Stimulated activated CD4-positive, alpha-beta T cell treated with anti-CD3 and anti-CD28 coated beads, Interleukin-1b, Interleukin-23, amount 100 ng/mL, for 1 hour (primary cell): Measurements from ENCODE around the gene SORCS2.

Experiments
- DNase-seq, 2 donors: peaks; one replicate each; pipeline ENCODE4 v3.0.0-alpha.2; 2020; ENCODE audit warnings: low read depth in 2 of 2

SORCS2 gene

DNA sequence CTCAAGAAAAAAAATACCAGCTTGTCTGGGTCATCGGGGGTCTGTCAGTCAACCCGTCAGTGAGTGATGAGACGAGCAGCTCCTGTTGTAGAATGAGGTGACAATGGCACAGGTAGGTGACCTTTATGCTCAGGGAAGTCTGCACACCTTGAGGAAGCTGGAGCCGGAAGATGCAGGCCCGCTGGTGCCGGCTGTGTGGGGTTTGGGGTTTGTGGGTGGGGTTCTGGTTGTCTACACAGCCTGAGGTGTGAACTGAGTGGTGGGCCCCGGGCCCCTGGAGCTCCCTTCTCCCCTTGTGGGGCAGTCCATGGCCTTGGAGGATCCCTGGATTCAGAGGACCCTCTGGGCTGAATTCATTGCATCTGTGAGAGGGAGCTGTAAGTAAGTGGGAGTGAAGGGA lies 75.5 kb downstream of the SORCS2 start:
- DNase-seq = no peak

DNA sequence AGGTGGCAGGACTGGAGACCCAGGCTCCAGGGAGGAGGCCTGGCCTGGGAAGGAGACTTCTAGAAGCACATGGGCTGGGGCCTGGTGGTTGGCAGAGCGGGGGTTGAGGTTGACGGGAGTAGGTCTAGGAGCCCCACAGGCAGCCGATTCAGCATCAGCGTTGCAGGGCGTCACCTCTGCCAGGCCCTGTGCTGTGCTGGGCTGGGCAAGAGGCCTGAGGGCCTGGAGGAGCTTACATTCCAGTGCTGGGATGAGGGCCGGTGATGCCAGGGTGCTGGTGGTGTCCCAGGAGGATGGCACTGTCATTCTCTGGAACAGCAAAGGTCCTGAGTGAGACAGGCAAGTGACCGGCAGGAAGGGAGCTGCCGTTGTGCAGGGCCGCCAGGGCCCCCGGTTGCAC lies 76.6 kb downstream of the SORCS2 start:
- DNase-seq = no peak

DNA sequence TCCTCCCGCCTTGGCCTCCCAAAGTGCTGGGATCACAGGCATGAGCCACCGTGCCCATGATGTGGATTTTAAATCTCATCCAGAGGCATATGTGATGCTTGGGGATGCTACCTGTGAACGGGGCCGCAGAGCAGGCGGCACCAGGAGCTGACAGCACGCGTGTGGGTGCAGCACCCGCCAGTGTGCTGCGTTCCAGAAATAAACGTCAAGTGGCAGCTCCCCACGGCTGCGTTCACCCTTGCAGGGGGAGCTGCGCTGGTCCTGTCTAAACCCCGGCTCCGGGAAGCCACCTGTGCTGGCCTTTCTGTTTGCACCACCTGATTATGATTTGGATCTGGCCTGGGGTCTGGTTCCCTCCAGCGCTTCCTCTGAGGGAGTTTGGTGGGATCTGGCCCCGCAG lies 77.8 kb downstream of the SORCS2 start:
- DNase-seq = no peak

DNA sequence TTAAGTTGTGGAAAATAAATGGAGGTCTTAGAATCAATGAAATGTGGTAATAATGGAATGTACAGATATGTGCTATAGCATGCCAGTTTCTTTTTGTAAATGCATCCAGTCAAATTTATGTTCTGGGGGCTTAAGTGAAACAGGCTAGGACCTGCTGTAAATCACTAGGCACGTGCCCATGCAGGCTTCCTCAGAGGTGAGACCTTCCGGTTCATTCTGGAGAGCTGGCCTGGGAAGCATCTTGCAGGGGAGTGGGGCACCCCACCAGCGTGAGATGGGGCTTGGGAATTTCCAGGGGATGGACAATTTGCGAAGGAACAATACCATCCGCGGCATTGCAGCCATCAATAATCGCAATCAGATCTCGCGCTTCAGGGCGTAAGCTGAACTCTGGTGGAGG lies 80.1 kb downstream of the SORCS2 start:
- no peak for DNase-seq

DNA sequence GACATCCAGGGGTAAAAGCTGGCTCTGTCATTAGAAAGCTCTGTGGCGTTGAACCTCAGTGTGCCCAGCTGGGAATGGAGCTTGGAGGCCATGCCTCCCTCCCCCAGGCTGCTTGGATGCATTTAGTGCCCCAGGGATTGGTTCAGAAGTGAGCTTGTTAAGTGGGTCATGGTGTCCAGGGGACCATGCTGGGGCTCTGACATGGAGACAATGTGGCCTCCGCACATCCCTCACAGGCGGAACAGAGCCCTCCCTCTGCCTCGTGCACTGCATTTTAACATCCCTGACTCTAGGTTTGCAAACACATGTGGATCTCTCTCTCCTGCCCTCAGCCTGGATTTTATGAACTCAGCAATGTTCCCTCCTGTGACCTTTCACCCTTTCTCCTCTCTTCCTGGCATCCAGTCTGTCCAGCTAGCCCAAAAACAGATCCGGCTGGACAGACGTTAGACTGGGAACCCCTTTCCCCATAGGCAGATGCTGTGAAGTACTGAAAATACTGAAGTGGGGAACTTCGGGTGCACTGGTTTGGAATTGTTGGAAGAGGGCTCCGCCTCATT lies 81.5 kb downstream of the SORCS2 start:
- no peak for DNase-seq

DNA sequence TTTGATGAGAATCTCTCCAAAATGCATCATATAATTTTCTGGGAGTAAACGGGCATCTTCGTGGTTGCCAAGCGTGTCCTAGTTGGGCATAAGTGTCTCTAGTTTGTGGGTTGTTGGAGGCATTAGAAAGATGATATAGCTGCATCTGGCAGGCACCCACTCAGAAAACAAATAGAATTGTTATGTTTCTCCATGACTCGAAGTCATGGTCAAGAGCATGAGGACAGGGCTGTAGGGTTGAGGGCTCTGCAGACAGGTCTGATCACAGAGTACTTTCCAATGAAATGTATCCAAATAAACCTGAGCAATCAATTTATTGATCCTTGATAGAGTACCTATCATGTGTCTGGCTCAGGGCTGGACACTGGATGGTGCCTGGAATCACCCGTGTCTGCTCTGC lies 82.7 kb downstream of the SORCS2 start:
- no peak for DNase-seq

DNA sequence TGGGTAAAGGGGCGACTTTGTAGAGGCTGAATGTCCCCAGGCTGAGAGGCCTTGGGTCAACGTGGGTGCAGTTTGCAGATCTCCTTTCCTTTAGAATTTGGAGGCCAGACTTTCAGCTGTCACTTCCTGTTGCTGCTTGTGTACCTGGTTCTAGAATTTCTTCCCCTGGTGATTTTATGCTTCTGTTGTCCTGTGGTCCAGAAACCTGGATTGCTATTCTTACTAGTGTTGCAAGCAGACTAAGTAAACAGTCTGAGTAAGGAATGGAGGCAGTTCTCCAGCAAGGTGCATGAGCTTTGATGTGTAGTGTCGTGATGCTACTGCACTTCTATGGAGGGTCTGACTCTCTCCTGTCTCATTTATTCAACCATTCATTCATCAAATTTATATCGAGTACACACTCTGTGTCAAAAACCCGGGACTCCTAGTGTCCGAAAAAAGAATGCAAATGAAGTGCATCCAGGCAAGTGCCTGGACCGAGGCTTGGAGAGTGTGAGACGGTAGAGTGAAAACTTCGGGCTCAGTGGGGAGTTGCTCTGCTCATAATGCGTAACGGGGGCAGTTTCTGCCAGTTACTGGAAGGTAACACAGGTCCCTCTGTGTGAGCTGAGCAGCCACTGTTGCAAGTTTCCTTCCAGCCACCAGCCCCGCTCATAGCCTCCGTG lies 83.3 kb downstream of the SORCS2 start:
- no peak for DNase-seq

DNA sequence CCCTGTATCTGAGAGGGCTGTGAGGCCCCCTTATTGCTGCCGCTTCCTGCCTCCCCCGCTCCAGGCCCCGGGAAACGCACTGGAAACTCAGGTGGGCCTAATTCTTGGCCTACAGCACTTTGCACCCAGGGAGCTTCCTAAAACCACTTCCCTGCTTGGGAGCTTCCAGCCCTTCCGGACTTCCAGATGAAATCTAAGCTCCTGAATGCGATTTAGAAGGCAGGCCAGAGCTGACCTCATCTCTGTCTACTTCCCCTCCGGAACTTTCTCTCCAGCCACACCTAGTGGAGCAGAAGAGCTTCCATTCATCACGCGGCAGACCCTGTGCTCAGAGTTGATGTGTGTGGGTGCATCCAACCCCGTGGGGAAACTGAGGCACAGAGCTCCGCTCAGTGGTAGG lies 84.2 kb downstream of the SORCS2 start:
- no peak for DNase-seq

DNA sequence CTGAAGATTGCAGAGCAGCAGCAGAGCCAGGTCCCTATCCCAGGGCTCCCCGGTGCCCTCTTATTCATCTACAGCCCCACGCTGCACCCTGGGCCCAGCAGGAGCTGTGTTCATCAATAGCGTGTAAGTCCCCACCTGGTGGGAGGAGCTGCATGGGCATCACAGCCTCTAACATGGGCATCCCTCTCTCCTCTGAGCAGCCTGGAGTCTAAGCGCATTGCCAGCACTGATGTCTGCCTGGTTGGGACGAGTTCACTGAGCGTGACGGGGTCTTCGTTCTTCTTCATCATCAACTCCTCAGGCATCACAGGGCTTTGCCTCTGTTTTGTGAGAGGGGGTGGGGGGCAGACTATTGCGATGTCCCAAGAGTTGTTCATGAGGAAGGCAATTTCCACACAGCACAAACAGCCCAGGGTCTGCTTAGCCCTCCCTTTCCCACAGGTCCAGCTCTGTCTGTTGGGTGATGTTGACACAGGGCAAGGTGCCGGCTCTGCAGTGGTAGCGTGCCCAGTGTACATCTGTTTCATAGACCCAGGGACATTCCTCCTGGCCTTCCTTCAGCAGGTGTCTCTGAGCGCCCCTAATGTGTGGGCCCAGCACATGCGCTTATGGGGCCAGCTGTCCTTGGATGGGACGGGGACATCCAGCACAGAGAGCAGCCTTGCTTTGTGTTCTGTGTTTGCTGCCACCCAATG lies 85.9 kb downstream of the SORCS2 start:
- no peak for DNase-seq

DNA sequence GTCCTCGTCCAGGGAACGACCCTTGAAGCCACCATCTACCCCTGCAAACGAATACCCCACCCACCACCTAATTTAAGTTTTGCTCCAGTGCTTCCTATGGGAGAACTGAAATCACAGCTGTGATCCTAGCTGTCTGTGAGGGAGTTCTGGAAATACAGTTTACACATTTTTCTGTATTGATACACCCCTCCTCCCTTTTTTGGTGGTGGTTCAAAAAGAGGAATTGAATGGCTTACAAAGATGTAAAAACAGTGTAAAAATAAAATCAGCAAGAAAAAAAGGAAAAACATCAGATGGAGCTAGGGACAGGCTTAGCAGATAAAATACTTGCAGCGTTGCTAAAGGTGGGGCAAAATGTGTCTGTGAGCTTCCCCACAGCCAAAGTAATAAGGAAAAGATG lies 86.6 kb downstream of the SORCS2 start:
- DNase-seq = no peak

DNA sequence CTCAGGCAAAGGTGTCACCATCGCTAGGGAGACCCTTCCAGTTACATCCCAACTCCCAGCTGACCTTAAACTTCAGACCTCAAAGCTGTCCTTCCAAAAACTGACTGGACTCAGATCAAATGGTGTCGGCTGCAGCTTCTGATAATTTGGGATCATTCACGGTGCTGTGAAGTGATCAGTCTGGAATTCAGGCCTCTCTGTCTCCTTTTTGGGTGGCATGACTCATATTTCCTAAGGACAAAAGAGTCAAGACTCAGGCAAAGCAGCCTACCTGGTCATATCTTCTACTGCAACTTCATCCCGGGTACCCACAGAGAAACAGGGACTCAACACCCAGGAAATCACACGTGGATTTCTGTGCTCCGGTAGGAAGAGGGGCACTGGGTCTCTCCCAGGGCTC lies 87.6 kb downstream of the SORCS2 start:
- DNase-seq = no peak

DNA sequence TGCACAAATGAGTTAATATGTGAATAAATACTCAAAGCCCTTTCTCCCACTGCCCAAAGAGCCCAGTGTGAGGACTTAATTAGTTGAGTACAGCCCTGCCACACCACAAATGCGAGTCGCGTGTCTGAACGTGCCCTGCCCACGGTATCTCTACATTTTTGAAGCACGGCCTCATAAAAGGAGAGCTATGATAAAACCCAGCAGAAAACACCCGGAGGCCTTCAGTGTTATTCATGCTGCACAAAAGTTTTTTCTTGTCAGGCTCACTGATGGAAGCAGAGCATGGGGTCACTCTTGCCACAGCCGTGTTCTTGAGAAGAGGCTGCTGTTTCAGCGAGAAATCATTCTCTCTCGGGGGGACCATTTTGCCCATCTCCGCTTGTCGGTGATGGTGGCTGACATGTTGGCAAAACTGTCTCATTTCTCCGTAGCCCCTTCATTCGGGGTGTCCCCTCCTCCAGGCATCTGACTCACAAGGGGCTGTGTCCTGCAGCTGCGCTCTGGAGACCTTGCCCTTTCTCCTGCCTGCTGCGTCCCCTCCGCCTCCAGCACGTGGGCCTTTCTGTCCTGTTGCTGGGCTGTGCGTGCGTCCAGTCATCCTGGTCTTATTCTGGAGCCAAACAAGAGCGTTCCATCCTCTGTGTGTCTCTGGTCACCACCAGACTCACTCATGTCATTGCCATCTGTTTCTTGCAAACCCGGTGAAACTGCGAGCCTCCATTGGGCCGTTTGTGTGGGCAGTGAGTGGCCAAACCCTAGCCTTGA lies 88.8 kb downstream of the SORCS2 start:
- DNase-seq = no peak

DNA sequence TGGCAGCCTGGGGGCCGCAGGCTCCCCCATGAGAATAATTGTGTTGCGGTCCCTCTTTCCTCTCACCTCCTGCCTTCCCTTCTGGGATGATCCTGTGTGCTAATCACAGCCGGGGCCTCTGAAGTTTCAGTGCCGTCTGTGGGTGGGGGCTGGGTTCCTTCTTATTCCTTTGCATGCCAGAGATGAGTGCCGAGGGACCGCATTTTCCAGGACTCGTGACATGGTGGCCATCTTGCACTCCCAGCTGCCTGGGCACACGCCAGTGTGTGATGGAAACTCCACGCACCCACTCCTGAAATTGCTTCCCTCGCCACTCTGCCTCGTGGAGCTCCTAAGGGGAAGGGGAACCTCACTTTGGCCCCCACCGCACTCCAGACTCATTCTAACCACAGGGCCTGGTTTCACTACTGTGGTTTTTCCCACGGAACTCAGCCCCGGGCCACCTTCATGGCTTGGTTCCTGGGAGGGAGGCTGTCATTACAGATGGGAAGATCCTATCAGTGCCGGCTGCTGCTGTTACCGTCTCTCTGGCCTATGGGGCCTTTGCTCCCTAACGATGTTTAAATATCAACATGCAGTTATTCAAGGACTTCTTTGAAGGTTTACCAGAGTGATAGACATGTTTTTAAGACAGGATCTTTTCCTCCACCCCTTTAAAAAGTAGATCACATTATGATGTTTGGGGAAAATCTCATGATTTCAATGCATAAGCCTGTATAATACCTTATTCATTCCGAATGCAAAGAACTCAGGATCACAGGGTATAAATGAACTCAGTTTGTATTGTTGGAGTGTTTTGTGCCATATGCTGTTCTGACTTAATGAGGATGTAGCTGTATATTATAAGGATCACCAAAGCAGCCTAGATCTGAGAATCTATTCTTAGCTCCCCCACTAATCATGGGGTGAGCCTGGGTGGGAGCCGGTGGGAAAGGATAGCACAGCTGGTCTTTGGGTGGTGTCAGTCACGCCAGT lies 89.6 kb downstream of the SORCS2 start:
- no peak for DNase-seq

DNA sequence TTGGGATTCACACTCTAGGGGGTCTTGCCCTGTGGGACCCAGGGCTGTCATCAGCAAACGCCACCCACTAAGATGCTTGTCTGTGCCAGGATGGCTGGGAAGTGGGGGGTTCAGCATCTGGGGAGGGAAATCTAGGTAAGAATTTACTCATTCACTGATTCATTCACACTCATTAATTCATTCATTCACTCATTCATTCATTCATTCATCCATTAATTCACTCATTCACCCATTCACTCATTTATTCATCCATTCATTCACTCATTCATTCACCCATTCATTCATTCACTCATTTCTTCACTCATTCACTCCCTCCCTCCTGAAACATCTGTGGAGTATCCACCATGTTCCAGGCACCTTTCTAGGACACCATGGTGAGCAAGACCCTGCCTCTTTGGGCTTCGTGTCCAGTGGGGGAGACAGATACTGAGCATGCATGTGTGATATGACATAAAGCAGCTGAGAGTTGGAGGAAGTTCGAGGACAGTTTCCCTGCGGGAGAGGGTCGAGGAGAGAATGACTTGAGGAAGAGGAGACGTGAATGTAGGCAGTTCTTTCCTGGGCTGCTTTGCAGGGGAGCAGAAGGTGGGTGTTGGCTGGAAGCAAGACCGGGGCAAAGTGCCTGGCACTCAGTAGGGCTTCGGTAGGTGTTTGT lies 90.6 kb downstream of the SORCS2 start:
- no peak for DNase-seq

DNA sequence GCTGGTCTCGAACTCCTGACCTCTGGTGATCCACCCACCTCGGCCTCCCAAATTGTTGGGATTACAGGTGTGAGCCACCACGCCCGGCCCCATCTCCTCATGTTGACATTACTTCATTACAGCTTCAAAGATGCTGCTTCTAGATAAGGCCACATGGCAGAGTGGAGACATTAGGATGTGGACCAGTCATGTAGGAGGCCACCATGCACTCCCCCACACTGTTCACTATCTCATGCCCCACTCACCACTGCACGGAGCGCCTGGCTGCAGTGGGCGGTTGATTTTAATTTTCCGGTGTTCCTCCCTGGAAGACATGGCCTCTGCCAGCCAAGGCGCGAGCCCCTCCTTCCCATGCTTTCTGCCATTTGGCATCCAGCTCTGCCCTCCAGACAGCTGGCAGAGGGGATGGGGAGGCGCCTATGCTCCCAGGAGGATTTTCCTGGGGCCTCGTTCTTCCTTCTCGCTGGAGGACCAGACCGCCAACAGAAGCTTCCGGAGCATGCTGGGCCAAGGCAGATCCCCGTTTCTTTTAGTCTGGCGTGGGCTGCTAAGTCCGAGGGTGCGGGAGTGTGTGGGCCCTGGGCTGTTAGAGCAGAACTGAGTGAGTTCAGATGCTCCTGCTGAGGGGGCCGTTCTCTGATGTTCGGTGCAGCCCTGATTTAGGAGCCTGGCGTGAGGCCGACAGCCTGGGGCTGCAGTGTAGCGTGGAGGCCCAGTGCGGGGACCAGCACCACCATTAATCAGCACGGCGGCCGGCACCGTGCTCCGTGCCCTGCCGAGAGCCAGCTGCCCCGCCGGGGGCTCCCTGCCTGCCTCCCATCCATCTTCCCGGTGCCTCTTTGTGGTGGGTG lies 93.1 kb downstream of the SORCS2 start:
- no peak for DNase-seq

DNA sequence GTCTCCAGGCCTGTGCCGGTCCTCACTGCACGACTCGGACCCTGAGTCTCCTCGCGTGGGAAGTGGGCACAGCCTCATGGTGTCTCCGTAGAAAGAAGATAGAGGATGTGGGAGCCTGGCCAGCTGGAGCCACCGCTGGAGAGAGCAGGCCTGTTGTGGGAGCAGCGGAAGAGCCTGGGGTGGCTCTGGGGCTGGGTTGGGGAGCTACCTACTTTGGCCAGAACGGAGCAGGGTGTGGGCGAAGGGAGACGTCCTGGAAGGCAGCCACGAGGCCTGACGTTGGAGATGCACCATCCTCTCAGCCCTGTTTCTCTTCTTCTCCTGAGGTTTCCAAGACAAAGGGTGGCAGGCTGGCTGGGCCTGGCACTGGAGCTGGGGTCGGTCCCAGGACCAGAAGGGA lies 93.8 kb downstream of the SORCS2 start:
- no peak for DNase-seq

DNA sequence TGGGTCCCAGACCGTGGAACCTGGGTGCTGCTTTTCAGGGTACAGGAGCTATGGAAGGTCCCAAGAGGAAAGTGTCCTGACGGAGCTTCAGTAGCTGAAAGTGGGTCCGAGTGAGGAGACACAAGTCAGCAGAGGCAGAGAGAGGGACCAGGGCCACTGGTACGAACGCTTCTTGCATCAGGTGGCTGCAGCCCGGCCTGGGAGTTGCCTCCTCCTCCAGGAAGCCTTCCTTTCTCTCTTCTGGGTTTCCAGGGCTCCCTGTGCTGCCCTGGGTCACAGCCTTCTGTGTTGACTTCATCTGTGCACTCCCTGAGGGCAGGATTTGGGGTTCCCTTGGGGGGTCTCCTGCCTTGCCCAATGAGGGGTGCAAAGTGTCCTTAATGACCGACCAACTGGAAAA lies 94.5 kb downstream of the SORCS2 start:
- no peak for DNase-seq

DNA sequence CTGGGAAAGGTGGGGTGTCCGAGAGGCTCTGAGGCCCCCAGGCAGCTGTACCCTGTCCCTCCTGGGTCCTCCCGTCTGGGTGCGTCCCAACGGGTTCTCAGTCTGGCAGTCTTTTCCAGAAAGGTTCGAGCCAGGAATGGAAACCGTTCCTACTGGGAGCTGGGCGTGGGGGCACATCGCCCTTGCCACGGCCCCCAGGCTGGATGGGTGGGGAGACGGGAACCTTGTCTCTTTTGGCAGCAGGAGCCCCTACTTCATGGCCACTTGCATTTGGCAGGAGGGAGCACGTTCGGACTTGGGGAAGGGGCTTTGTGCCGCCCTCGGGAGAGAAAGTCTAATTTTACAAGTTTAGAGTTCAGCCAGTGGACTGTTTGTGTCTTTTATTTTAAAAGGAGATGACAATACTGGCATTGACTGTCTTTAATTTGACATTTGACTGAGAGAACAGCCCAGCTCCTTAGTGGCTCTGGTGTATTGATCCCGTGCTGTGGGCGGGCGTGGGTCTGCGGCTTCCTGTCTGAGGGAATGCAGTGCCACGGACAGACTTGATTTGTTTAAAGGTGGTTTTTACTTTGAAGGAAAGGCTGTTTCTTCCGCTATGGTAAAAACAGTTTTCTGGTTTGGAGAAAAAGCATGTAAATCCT lies 95.1 kb downstream of the SORCS2 start:
- no peak for DNase-seq

DNA sequence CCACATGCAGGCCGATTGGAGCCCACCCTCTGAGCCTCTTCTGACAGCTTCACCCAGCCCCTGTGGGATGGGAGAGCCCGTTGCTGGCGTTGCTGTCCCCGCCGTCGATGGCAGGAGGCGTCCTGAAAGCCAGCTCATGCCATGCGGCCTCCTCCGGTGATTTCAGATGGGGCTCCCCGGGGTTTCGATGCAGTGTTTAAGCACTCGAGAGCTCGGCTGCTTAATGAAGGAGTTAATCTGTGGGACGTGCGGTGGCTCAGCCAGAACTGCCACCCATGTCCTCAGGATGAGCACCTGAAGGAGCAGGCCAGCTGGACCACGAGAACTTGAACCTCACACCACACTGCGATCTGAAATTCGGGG lies 95.6 kb downstream of the SORCS2 start:
- DNase-seq = no peak
